ENCODE data around the gene PADI3. TPM values are rescaled to one million over a fixed set of nuclear protein-coding genes. Genes with fewer than 3 reads are reported as not detected.

PADI3 gene
- total RNA-seq, 4 donors from 2014 or later: not detected

GRCh38 chr1:17227358-17227915 is 21.5 kb upstream of the PADI3 start:
- no peak for TF ChIP-seq POLR2AphosphoS5 (IDR thresholded peaks at IDR 0.05)
- TF ChIP-seq, protein P1, sequence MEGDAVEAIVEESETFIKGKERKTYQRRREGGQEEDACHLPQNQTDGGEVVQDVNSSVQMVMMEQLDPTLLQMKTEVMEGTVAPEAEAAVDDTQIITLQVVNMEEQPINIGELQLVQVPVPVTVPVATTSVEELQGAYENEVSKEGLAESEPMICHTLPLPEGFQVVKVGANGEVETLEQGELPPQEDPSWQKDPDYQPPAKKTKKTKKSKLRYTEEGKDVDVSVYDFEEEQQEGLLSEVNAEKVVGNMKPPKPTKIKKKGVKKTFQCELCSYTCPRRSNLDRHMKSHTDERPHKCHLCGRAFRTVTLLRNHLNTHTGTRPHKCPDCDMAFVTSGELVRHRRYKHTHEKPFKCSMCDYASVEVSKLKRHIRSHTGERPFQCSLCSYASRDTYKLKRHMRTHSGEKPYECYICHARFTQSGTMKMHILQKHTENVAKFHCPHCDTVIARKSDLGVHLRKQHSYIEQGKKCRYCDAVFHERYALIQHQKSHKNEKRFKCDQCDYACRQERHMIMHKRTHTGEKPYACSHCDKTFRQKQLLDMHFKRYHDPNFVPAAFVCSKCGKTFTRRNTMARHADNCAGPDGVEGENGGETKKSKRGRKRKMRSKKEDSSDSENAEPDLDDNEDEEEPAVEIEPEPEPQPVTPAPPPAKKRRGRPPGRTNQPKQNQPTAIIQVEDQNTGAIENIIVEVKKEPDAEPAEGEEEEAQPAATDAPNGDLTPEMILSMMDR (IDR thresholded peaks at IDR 0.05): no peak
- TF ChIP-seq POLR2A (IDR thresholded peaks at IDR 0.05; ENCODE audit: low read depth): no peak
- TF ChIP-seq EP300 (IDR thresholded peaks at IDR 0.05): no peak
- Histone ChIP-seq H3K36me3 (no peaks in the 10 kb centered on the region), H3K4me1 (no peaks in the 10 kb centered on the region), H3K27me3 (peaks cover 0 to 57% (median 0%) of the 10 kb centered on the region in 4 donors), H3K27ac (replicated peaks in 1 of 4) (no peak overlapping the region), H3K9me3 (no peaks in the 10 kb centered on the region), H3K4me3 (no peak overlapping the region)
- intact Hi-C loops (cut with DNase I): no loop called here
- DNase-seq (ENCODE audit: extremely low spot score): no peak
- 70% methylated on average over 7 of the region's 7 CpGs for WGBS

DNA sequence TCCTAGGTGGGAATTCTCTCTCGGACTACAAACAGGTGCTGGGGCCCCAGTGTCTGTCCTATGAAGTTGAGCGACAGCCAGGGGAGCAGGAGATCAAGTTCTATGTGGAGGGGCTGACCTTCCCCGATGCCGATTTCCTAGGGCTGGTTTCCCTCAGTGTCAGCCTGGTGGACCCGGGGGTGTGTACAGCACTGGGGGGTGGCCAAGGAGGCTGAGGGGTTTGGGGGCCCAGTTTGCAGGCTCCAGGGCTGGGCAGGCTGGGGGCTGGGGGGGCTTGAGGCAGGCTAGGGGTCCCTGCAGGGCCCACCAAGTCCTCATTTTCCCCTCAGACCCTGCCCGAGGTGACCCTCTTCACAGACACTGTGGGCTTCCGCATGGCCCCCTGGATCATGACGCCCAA is 20.3 kb upstream of the PADI3 start:
- no peak for DNase-seq (ENCODE audit: extremely low spot score)
- intact Hi-C loops (cut with DNase I): no loop called here
- TF ChIP-seq, protein P1 (IDR thresholded peaks at IDR 0.05): no peak
- TF ChIP-seq POLR2AphosphoS5 (IDR thresholded peaks at IDR 0.05) (no peak), EP300 (IDR thresholded peaks at IDR 0.05) (no peak), POLR2A (IDR thresholded peaks at IDR 0.05; ENCODE audit: low read depth) (no peak)
- 77% methylated on average over 5 of the region's 8 CpGs for WGBS
- peaks cover 0 to 57% (median 0%) of the 10 kb centered on the region in 4 donors for H3K27me3 ChIP-seq
- no peaks in the 10 kb centered on the region for H3K9me3 ChIP-seq
- H3K36me3 ChIP-seq: no peaks in the 10 kb centered on the region
- no peak overlapping the region for H3K4me3 ChIP-seq
- peaks cover 0 to 3% (median 0%) of the 10 kb centered on the region in 4 donors for H3K4me1 ChIP-seq
- H3K27ac ChIP-seq (replicated peaks in 1 of 4): no peak overlapping the region

DNA sequence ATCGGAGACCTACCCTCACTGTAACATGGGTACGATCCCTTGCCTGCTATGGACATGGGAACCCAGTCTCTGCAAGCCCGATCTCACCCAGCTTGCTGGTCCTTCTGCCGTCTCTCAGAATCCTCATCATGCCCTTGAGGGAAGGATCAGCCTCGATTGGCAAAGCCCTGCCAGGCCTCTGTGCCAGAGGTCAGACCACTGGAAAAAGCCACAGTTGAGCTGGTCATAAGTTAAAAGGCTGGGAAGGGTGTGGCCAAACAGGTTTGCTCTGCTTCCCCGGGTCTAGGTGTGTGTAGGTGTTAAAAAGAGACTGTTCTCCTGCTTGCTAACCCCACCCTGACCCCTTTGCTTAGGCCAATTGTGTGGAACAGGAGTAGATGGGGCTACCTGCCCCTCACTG is 19.5 kb upstream of the PADI3 start:
- H3K36me3 ChIP-seq: no peaks in the 10 kb centered on the region
- peaks cover 0 to 6% (median 0%) of the 10 kb centered on the region in 4 donors for H3K4me1 ChIP-seq
- peaks cover 0 to 53% (median 0%) of the 10 kb centered on the region in 4 donors for H3K27me3 ChIP-seq
- WGBS: 90% methylated on average over 2 of the region's 6 CpGs
- DNase-seq (ENCODE audit: extremely low spot score): no peak
- TF ChIP-seq EP300 (IDR thresholded peaks at IDR 0.05) (no peak), POLR2A (IDR thresholded peaks at IDR 0.05; ENCODE audit: low read depth) (no peak), POLR2AphosphoS5 (IDR thresholded peaks at IDR 0.05) (no peak)
- TF ChIP-seq, protein P1 (IDR thresholded peaks at IDR 0.05): no peak
- no peak overlapping the region for H3K4me3 ChIP-seq
- no peak overlapping the region for H3K27ac ChIP-seq (replicated peaks in 1 of 4)
- no peaks in the 10 kb centered on the region for H3K9me3 ChIP-seq
- intact Hi-C loops (cut with DNase I): no loop called here

DNA sequence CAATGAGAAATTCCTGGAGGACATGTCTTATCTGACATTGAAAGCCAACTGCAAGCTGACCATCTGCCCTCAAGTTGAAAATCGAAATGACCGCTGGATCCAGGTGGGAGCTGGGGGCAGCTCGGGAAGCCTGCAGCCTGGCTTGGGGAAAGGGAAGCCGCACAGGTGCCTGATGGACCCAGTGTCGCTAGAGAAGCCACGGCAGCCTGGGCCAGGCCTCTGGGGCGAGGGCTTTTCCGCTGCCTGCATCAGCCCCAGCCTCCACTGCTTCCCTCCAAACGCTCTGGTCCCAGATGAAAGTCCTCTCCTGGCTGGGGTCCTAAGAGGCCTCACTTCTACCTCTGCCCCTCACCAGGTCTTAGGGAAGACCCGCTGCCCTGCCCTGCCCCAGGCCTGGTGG is 18.8 kb upstream of the PADI3 start:
- peaks cover 0 to 45% (median 0%) of the 10 kb centered on the region in 4 donors for H3K27me3 ChIP-seq

More for the DNA sequence above, 18.8 kb upstream of the PADI3 start:
- H3K9me3 ChIP-seq: no peaks in the 10 kb centered on the region
- intact Hi-C loops (cut with DNase I): no loop called here
- no peak overlapping the region for H3K4me3 ChIP-seq
- WGBS: 93% methylated on average over 3 of the region's 10 CpGs
- TF ChIP-seq POLR2AphosphoS5 (IDR thresholded peaks at IDR 0.05) (no peak), EP300 (IDR thresholded peaks at IDR 0.05) (no peak), POLR2A (IDR thresholded peaks at IDR 0.05; ENCODE audit: low read depth) (no peak)
- TF ChIP-seq, protein P1 (IDR thresholded peaks at IDR 0.05): no peak
- no peak overlapping the region for H3K27ac ChIP-seq (replicated peaks in 1 of 4)
- no peaks in the 10 kb centered on the region for H3K36me3 ChIP-seq
- no peak for DNase-seq (ENCODE audit: extremely low spot score)
- H3K4me1 ChIP-seq: peaks cover 0 to 6% (median 0%) of the 10 kb centered on the region in 4 donors
